Loucy (cell line): ENCODE measurements around the gene CCDC181.

Experiments
- CTCF ChIP-seq: fragments of 200-600 bp; sonication (generic); conservative IDR thresholded peaks from 2 replicates; pipeline ENCODE4 v1.5.1; 2014; ENCODE audit warnings: mild to moderate bottlenecking, antibody characterized with exemption, low read length
- EZH2phosphoT487 ChIP-seq: fragments of 200-600 bp; IDR thresholded peaks from 2 replicates; pipeline ENCODE4 v1.6.1; 2018; ENCODE audit warnings: antibody characterized with exemption, mild to moderate bottlenecking, moderate library complexity, borderline replicate concordance

GRCh38 chr1:169474302-169474995 is 47.2 kb upstream of the CCDC181 start:
- TF ChIP-seq CTCF (no peak), EZH2phosphoT487 (no peak)
